BE2C (cell line): ENCODE measurements around the gene ZNF474.
"Not testable (repeated sequence)": the region's sequence is repeated elsewhere in the genome, so short reads cannot be mapped to it uniquely, and the experiment has no call there.

Experiments used
- DNase-seq: peaks from one replicate; pipeline ENCODE4 v3.0.0-alpha.2; 2020
- H3K27me3 ChIP-seq: fragments of 250-450 bp; sonication (Bioruptor Pico); 2 replicates; pipeline ENCODE4 v1.5.1; 2020; ENCODE audit warnings: mild to moderate bottlenecking
- H3K36me3 ChIP-seq: fragments of 250-450 bp; sonication (Bioruptor Pico); 2 replicates; pipeline ENCODE4 v1.5.1; 2020; ENCODE audit warnings: mild to moderate bottlenecking
- H3K4me1 ChIP-seq: fragments of 250-450 bp; sonication (Bioruptor Pico); 2 replicates; pipeline ENCODE4 v1.5.1; 2020
- H3K4me3 ChIP-seq: 2 replicates; pipeline ENCODE4 v1.5.1; 2011; ENCODE audit warnings: low read depth, low read length
- H3K9me3 ChIP-seq: fragments of 250-450 bp; sonication (Bioruptor Pico); 2 replicates; pipeline ENCODE4 v1.5.1; 2020
- CTCF ChIP-seq: IDR thresholded peaks from 2 replicates; pipeline ENCODE4 v1.5.1; 2012; ENCODE audit warnings: mild to moderate bottlenecking, low read depth, low read length

The ZNF474 gene

DNA sequence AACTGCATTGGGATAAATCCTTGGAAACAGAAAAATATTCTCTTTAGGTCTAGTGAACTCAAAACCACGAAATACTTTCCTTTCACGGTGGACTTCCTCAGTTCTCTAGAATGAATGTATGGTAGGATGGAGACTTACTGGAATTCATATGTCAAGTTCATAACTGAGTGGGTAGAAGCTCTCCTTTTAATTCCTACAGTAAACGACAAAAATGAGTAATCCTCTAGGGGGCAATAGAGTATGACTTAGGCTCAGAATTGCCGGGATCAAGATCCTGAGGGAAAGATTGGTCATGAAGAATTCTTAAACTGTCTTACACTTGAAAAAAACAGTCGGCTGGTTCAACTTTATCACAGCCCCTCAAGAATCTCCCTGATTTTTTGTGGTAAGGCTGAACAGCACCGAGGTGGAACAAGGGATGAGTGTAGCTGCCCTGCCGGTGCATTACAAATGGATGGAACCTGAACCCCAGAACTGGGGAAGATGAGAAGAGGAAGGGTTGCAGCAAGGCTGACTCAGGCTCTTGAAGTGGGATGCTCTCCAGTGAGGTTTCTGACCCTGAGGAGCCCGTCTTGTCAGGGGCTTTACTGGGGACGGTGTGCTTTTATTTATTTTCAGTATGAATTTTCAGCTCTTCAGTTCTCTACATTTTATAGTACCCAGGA, 37.3 kb upstream of the ZNF474 start:
- Histone ChIP-seq H3K27me3 (no peaks in the 10 kb centered on the region), H3K9me3 (no peaks in the 10 kb centered on the region), H3K4me3 (no peak overlapping the region), H3K36me3 (no peaks in the 10 kb centered on the region), H3K4me1 (no peaks in the 10 kb centered on the region)
- no peak for DNase-seq
- TF ChIP-seq CTCF: peak; percentile 68

GRCh38 chr5:122093415-122094180, 35.7 kb upstream of the ZNF474 start:
- H3K36me3 ChIP-seq: no peaks in the 10 kb centered on the region
- H3K4me3 ChIP-seq: no peak overlapping the region
- no peak for TF ChIP-seq CTCF
- H3K4me1 ChIP-seq: no peaks in the 10 kb centered on the region
- H3K27me3 ChIP-seq: no peaks in the 10 kb centered on the region
- DNase-seq: no peak
- no peaks in the 10 kb centered on the region for H3K9me3 ChIP-seq

DNA sequence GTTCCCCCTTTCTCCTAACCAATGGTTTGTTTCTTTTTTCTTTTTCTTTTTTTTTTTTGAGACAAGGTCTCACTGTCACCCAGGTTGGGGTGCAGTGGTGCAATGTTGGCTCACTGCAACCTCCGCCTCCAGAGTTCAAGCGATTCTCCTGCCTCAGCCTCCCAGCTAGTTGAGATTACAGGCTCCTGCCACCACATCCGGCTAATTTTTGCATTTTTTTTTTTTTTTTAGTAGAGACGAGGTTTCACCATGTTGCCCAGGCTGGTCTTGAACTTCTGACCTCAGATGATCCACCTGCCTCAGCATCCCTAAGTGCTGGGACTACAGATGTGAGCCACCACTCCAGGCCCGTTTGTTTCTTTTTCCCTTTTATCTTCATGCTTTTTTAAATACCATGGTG, 35.1 kb upstream of the ZNF474 start:
- not testable (repeated sequence) for H3K4me1 ChIP-seq, DNase-seq, H3K4me3 ChIP-seq, H3K36me3 ChIP-seq, H3K9me3 ChIP-seq, H3K27me3 ChIP-seq

DNA sequence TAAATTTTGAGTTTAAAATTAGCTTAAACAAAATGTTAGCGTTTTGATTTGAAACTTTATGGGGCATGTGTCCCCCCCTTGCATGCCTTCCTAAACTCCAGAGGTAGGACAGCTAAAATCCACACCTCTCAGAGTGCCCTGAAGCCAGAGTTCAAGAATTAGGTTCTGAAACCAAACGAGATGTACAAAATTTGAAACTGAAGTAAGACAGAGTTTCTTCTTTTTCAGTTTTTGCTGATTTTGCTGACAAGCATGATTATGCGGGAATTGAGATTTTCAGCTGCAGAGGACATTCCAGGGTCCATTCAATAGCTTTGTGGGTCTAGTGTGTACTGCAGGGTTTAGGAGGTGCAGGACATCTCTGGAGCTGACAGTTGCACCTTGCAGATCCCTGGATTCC, 34.2 kb upstream of the ZNF474 start:
- no peak for TF ChIP-seq CTCF
- Histone ChIP-seq H3K4me1 (no peaks in the 10 kb centered on the region), H3K36me3 (no peaks in the 10 kb centered on the region), H3K9me3 (no peaks in the 10 kb centered on the region), H3K27me3 (no peaks in the 10 kb centered on the region), H3K4me3 (no peak overlapping the region)
- no peak for DNase-seq

- no peak for TF ChIP-seq CTCF
- Histone ChIP-seq H3K9me3 (no peaks in the 10 kb centered on the region), H3K36me3 (no peaks in the 10 kb centered on the region), H3K4me1 (no peaks in the 10 kb centered on the region), H3K4me3 (no peak overlapping the region), H3K27me3 (no peaks in the 10 kb centered on the region)
- DNase-seq: no peak
Observed at GRCh38 chr5:122097391-122097790, 32.0 kb upstream of the ZNF474 start.

DNA sequence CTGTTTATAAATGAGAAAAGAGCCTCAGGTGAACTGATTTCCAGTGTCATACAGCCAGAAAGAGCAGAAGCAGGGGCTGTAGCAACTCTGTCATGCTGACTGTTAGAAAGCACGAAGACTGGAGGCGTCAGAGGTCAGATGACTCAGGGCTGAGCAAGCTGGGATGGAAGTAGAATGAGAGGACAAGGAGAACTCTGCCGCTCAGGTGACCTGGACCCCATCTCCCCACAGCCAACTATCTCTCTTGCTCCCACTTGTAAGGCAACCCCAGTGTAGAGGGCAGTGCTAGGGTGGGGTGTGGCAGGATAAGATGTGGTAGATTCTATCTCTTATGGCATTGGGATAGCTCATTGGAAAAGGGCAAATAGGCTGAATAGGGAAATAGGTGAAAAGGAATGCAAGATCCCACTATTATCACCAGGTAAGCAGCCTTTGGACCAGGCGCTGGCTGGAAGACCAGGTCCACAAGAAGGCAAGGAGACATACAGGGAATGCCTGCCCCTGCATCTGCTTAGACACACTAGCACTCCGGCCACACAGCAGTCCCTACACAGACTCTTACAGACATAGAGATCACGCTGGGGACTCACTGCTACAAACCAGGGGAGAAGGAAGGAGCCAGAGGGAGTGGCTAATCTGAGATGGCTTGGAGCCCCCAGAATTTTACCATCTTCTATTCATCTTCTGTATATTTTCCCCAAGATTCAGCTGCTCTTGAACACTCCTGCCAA, 30.1 kb upstream of the ZNF474 start:
- DNase-seq: no peak
- Histone ChIP-seq H3K9me3 (no peaks in the 10 kb centered on the region), H3K4me3 (no peak overlapping the region), H3K27me3 (no peaks in the 10 kb centered on the region), H3K4me1 (no peaks in the 10 kb centered on the region), H3K36me3 (no peaks in the 10 kb centered on the region)
- TF ChIP-seq CTCF: no peak
